GM23338 (cell line): ENCODE data around the gene CARD10. TPM values are rescaled to one million over a fixed set of nuclear protein-coding genes. Genes with fewer than 3 reads are reported as not detected.

Source experiments
- ATAC-seq: fragments of 200-7000 bp; cut with Tn5 transposase; 3 replicates; pipeline ENCODE4 v1.9.1; 2020
- DNase-seq: peaks from one replicate; pipeline ENCODE4 v3.0.0-alpha.2; 2015; ENCODE audit warnings: low spot score
- H2AFZ ChIP-seq: fragments of 200-600 bp; sonication (generic); 2 replicates; pipeline ENCODE4 v1.8.0; 2016; ENCODE audit warnings: antibody characterized with exemption, mild to moderate bottlenecking, moderate library complexity
- H3F3A ChIP-seq: fragments of 200-600 bp; sonication (generic); replicated peaks from 2 replicates; pipeline ENCODE4 v1.8.0; 2017; ENCODE audit warnings: antibody characterized with exemption, mixed run types, low read depth
- H3K27ac ChIP-seq: fragments of 200-600 bp; sonication (generic); 2 replicates; pipeline ENCODE4 v1.6.1; 2016; ENCODE audit warnings: low read depth
- H3K27me3 ChIP-seq: fragments of 200-600 bp; sonication (generic); 2 replicates; pipeline ENCODE4 v1.8.0; 2016; ENCODE audit warnings: mild to moderate bottlenecking, mixed run types, moderate library complexity; ENCODE audit not compliant: insufficient read depth
- H3K36me3 ChIP-seq: fragments of 200-600 bp; sonication (generic); 2 replicates; pipeline ENCODE4 v1.8.0; 2016; ENCODE audit warnings: mild to moderate bottlenecking; ENCODE audit not compliant: insufficient read depth
- H3K4me1 ChIP-seq: fragments of 200-600 bp; sonication (generic); 2 replicates; pipeline ENCODE4 v1.8.0; 2016; ENCODE audit warnings: mild to moderate bottlenecking, moderate library complexity; ENCODE audit not compliant: insufficient read depth
- H3K4me2 ChIP-seq: fragments of 200-600 bp; sonication (generic); 2 replicates; pipeline ENCODE4 v1.7.1; 2017; ENCODE audit warnings: mixed run types
- H3K4me3 ChIP-seq: fragments of 200-600 bp; sonication (generic); 2 replicates; pipeline ENCODE4 v1.6.1; 2016; ENCODE audit warnings: mixed run types
- H3K79me2 ChIP-seq: fragments of 200-600 bp; sonication (generic); replicated peaks from 2 replicates; pipeline ENCODE4 v1.8.0; 2017; ENCODE audit warnings: mild to moderate bottlenecking; ENCODE audit not compliant: insufficient read depth
- H3K9me2 ChIP-seq: fragments of 200-600 bp; sonication (generic); 2 replicates; pipeline ENCODE4 v1.8.0; 2017; ENCODE audit not compliant: insufficient read depth
- H4K20me1 ChIP-seq: fragments of 200-600 bp; sonication (generic); replicated peaks from 2 replicates; pipeline ENCODE4 v1.8.0; 2017; ENCODE audit warnings: mild to moderate bottlenecking; ENCODE audit not compliant: insufficient read depth
- H3K27ac Mint-ChIP-seq: 2 replicates; pipeline ENCODE4 v1.8.0; 2020; ENCODE audit warnings: inconsistent platforms, mild to moderate bottlenecking, moderate library complexity, mixed read lengths
- H3K27me3 Mint-ChIP-seq: 3 replicates; pipeline ENCODE4 v1.8.0; 2022; ENCODE audit warnings: low read depth, mild to moderate bottlenecking, moderate library complexity, mixed read lengths, inconsistent platforms; ENCODE audit not compliant: insufficient read depth, poor library complexity
- H3K36me3 Mint-ChIP-seq: 3 replicates; pipeline ENCODE4 v1.8.0; 2021; ENCODE audit warnings: low read depth, mild to moderate bottlenecking, inconsistent platforms, moderate library complexity, mixed read lengths
- H3K4me1 Mint-ChIP-seq: 3 replicates; pipeline ENCODE4 v1.8.0; 2020; ENCODE audit warnings: mild to moderate bottlenecking, inconsistent platforms, mixed read lengths
- H3K4me3 Mint-ChIP-seq: 3 replicates; pipeline ENCODE4 v1.8.0; 2021; ENCODE audit warnings: moderate library complexity, mild to moderate bottlenecking, inconsistent platforms, mixed read lengths
- H3K9me3 Mint-ChIP-seq: 3 replicates; pipeline ENCODE4 v1.8.0; 2020; ENCODE audit warnings: moderate library complexity, mild to moderate bottlenecking, inconsistent platforms, mixed read lengths
- CREB1 ChIP-seq: fragments of 250-450 bp; sonication (Bioruptor Pico); IDR thresholded peaks from 2 replicates; pipeline ENCODE4 v1.5.0; 2020; ENCODE audit warnings: low read depth, mild to moderate bottlenecking, moderate library complexity
- EZH2 ChIP-seq: fragments of 200-600 bp; sonication (generic); IDR thresholded peaks from one replicate; pipeline ENCODE4 v1.8.0; 2017; ENCODE audit warnings: antibody characterized with exemption, mild to moderate bottlenecking, low read depth; ENCODE audit not compliant: unreplicated experiment
- EZH2phosphoT487 ChIP-seq: fragments of 200-600 bp; sonication (generic); IDR thresholded peaks from one replicate; pipeline ENCODE4 v1.8.1; 2018; ENCODE audit warnings: antibody characterized with exemption; ENCODE audit not compliant: unreplicated experiment
- NANOG ChIP-seq: IDR thresholded peaks from 2 replicates; pipeline ENCODE4 v1.6.1; 2016; ENCODE audit warnings: antibody characterized with exemption, borderline replicate concordance
- POLR2AphosphoS5 ChIP-seq: IDR thresholded peaks from 2 replicates; pipeline ENCODE4 v1.6.1; 2016; ENCODE audit warnings: antibody characterized with exemption, low read depth
- STAT1 ChIP-seq: IDR thresholded peaks from one replicate; pipeline ENCODE4 v1.6.1; 2016; ENCODE audit warnings: antibody characterized with exemption; ENCODE audit not compliant: unreplicated experiment
- ZNF331 ChIP-seq: fragments of 250-450 bp; sonication (Bioruptor Pico); IDR thresholded peaks from 2 replicates; pipeline ENCODE4 v1.5.0; 2020; ENCODE audit warnings: low read depth, mild to moderate bottlenecking, moderate library complexity
- polyA plus RNA-seq: library from polyadenylated mRNA; unstranded; fragments of >200 nt; fragmentation: Nextera tagmentation; extraction: Ambion mirVana; gene quantifications from 2 replicates; pipeline ENCODE4 v1.2.1, GENCODE V29; 2016
- total RNA-seq: library from RNA; depleted of rRNA; stranded (reverse); fragments of >200 nt; shearing (Covaris generic); gene quantifications from 2 replicates; pipeline ENCODE4 v1.2.3, GENCODE V29; 2014
- TF ChIP-seq, protein P1 (sequence below): fragments of 250-450 bp; sonication (Bioruptor Pico); IDR thresholded peaks from 2 replicates; pipeline ENCODE4 v1.5.0; 2020; ENCODE audit warnings: mild to moderate bottlenecking, moderate library complexity

Gene CARD10
- total and polyA plus RNA-seq, 2 experiments from 2014 or later, result 5.4 to 17.2 TPM

DNA sequence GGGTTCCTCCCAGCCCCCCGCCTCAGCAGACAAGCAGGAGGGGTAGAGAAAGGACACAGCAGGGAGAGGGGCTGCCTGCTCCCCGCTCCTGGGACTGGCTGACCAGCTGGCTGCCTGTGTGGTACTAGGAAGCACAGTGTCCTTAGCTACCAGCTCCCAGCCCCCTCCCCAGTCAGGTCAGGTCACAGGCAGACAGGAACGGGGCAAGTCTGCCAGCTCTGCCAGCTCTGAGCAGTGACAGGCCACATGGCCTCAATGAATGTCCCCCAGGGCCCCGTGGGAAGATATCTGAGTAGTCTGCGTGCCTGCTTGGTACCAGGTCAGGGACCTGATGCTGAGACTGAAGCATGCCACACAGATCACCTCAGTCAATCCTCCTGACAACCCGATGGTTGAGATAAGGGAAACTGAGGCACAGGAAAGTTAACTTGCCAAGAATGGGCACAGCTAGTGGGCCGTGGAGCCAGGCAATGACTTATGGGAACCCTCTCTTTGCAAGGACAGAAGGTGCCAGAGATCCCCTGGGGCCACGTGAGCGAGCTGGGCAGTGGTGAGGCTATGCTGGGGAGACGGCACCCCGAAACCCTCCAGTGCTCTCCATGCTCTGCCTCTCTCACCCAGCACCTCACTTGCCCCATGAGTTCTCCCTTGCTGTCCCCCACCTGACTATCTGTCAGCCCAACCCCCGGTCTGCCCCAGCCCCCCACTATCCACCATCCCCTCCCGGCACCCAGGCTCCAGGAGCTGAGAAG is 19.2 kb downstream of the CARD10 start (continued):
- TF ChIP-seq, protein P1, sequence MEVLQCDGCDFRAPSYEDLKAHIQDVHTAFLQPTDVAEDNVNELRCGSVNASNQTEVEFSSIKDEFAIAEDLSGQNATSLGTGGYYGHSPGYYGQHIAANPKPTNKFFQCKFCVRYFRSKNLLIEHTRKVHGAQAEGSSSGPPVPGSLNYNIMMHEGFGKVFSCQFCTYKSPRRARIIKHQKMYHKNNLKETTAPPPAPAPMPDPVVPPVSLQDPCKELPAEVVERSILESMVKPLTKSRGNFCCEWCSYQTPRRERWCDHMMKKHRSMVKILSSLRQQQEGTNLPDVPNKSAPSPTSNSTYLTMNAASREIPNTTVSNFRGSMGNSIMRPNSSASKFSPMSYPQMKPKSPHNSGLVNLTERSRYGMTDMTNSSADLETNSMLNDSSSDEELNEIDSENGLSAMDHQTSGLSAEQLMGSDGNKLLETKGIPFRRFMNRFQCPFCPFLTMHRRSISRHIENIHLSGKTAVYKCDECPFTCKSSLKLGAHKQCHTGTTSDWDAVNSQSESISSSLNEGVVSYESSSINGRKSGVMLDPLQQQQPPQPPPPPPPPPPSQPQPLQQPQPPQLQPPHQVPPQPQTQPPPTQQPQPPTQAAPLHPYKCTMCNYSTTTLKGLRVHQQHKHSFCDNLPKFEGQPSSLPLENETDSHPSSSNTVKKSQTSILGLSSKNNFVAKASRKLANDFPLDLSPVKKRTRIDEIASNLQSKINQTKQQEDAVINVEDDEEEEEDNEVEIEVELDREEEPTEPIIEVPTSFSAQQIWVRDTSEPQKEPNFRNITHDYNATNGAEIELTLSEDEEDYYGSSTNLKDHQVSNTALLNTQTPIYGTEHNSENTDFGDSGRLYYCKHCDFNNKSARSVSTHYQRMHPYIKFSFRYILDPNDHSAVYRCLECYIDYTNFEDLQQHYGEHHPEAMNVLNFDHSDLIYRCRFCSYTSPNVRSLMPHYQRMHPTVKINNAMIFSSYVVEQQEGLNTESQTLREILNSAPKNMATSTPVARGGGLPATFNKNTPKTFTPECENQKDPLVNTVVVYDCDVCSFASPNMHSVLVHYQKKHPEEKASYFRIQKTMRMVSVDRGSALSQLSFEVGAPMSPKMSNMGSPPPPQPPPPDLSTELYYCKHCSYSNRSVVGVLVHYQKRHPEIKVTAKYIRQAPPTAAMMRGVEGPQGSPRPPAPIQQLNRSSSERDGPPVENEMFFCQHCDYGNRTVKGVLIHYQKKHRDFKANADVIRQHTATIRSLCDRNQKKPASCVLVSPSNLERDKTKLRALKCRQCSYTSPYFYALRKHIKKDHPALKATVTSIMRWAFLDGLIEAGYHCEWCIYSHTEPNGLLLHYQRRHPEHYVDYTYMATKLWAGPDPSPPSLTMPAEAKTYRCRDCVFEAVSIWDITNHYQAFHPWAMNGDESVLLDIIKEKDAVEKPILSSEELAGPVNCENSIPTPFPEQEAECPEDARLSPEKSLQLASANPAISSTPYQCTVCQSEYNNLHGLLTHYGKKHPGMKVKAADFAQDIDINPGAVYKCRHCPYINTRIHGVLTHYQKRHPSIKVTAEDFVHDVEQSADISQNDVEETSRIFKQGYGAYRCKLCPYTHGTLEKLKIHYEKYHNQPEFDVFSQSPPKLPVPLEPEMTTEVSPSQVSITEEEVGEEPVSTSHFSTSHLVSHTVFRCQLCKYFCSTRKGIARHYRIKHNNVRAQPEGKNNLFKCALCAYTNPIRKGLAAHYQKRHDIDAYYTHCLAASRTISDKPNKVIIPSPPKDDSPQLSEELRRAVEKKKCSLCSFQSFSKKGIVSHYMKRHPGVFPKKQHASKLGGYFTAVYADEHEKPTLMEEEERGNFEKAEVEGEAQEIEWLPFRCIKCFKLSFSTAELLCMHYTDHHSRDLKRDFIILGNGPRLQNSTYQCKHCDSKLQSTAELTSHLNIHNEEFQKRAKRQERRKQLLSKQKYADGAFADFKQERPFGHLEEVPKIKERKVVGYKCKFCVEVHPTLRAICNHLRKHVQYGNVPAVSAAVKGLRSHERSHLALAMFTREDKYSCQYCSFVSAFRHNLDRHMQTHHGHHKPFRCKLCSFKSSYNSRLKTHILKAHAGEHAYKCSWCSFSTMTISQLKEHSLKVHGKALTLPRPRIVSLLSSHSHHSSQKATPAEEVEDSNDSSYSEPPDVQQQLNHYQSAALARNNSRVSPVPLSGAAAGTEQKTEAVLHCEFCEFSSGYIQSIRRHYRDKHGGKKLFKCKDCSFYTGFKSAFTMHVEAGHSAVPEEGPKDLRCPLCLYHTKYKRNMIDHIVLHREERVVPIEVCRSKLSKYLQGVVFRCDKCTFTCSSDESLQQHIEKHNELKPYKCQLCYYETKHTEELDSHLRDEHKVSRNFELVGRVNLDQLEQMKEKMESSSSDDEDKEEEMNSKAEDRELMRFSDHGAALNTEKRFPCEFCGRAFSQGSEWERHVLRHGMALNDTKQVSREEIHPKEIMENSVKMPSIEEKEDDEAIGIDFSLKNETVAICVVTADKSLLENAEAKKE (CRISPR knock-in tag), result no peak
- no peak for TF ChIP-seq POLR2AphosphoS5

DNA sequence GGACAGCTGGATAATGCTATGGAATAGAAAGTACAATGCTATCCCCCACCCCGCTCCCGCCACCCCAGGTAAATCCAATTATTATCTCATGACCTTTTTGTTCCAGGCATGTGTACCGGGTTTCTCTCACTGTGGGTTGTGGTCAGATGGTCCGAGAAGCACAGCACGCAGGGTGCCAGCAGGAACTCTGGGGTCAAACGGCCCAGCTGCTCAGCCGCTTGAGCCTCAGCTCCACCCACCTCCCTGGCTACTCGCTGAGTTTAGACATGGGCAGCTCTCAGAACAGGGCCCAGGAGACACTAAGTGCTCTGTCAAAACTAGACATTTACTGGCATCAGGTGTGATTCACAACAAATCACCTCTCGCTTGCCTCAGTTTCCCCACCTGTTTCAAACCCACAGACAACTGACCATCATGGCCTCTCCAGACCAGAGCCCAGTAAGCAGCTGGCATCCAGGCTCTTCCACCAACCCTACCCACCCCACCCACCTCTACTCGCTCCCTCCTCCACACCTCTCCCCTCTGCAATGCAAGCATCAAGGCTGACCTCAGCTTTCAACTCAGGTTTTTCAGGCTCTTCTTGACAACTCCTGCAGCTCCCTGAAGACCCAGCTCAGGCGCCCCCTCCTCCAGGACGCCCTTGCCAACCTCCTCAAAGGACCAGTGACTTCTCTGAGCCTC is 20.0 kb downstream of the CARD10 start:
- Mint-ChIP-seq H3K9me3 (no peaks in the 10 kb centered on the region), H3K36me3 (no peaks in the 10 kb centered on the region), H3K4me3 (no peak overlapping the region), H3K27ac (no peak overlapping the region), H3K4me1 (peaks cover 40% of the 10 kb centered on the region), H3K27me3 (peaks cover 16% of the 10 kb centered on the region)
- Histone ChIP-seq H3K79me2 (no peaks in the 10 kb centered on the region), H3K4me3 (no peak overlapping the region), H3K27ac (no peak overlapping the region), H4K20me1 (no peaks in the 10 kb centered on the region), H3K36me3 (no peaks in the 10 kb centered on the region), H3K9me2 (no peaks in the 10 kb centered on the region), H3K4me2 (no peak overlapping the region), H3K4me1 (peaks cover 9% of the 10 kb centered on the region; the same call in 1 of the 2 replicates), H3K27me3 (no peaks in the 10 kb centered on the region), H2AFZ (no peak overlapping the region), H3F3A (0 out of 2 replicates have a peak, but pooled peaks cover 4% of the 10 kb centered on the region)
- ATAC-seq (no peak), DNase-seq (no peak)
- no peak for TF ChIP-seq ZNF331
- no peak for TF ChIP-seq NANOG
- TF ChIP-seq, protein P1 (CRISPR knock-in tag), result no peak
- TF ChIP-seq CREB1, result no peak
- no peak for TF ChIP-seq STAT1
- no peak for TF ChIP-seq EZH2phosphoT487
- TF ChIP-seq EZH2, result no peak
